ENCODE data around the gene VTCN1.

Gene VTCN1

GRCh38 chr1:117208580-117208979, 2.1 kb downstream of the VTCN1 start:
- DNase-seq (ENCODE audit: low spot score): no peak

GRCh38 chr1:117205368-117205767, 5.4 kb downstream of the VTCN1 start:
- DNase-seq (ENCODE audit: low spot score): no peak

- no peak for DNase-seq (ENCODE audit: low spot score)
Measured at GRCh38 chr1:117201808-117202207, 8.9 kb downstream of the VTCN1 start.

- DNase-seq (ENCODE audit: low spot score): no peak
Measured at GRCh38 chr1:117198097-117198496, 12.6 kb downstream of the VTCN1 start.

- DNase-seq (ENCODE audit: low spot score): no peak
Measured at GRCh38 chr1:117189726-117190125, 21.0 kb downstream of the VTCN1 start.

GRCh38 chr1:117188816-117189437, 21.8 kb downstream of the VTCN1 start:
- DNase-seq (ENCODE audit: low spot score): no peak

GRCh38 chr1:117188170-117188815, 22.4 kb downstream of the VTCN1 start:
- DNase-seq (ENCODE audit: low spot score): peak; percentile 20

GRCh38 chr1:117183112-117183511, 27.6 kb downstream of the VTCN1 start:
- DNase-seq (ENCODE audit: low spot score): no peak

GRCh38 chr1:117182319-117182718, 28.4 kb downstream of the VTCN1 start:
- no peak for DNase-seq (ENCODE audit: low spot score)

- no peak for DNase-seq (ENCODE audit: low spot score)
Measured at GRCh38 chr1:117181630-117182041, 29.1 kb downstream of the VTCN1 start.

GRCh38 chr1:117180147-117180967, 30.4 kb downstream of the VTCN1 start:
- DNase-seq (ENCODE audit: low spot score): no peak

GRCh38 chr1:117179471-117179870, 31.3 kb downstream of the VTCN1 start:
- no peak for DNase-seq (ENCODE audit: low spot score)

GRCh38 chr1:117178756-117179155, 32.0 kb downstream of the VTCN1 start:
- DNase-seq (ENCODE audit: low spot score): no peak

- DNase-seq (ENCODE audit: low spot score): no peak
Measured at GRCh38 chr1:117177376-117177775, 33.4 kb downstream of the VTCN1 start.

- DNase-seq (ENCODE audit: low spot score): no peak
Measured at GRCh38 chr1:117176579-117176978, 34.1 kb downstream of the VTCN1 start.

GRCh38 chr1:117174851-117175250, 35.9 kb downstream of the VTCN1 start:
- DNase-seq (ENCODE audit: low spot score): no peak

- no peak for DNase-seq (ENCODE audit: low spot score)
Measured at GRCh38 chr1:117173691-117174090, 37.0 kb downstream of the VTCN1 start.

GRCh38 chr1:117173006-117173405, 37.7 kb downstream of the VTCN1 start:
- no peak for DNase-seq (ENCODE audit: low spot score)

- DNase-seq (ENCODE audit: low spot score): no peak
Measured at GRCh38 chr1:117171900-117172511, 38.7 kb downstream of the VTCN1 start.

GRCh38 chr1:117169871-117170596, 40.7 kb downstream of the VTCN1 start:
- no peak for DNase-seq (ENCODE audit: low spot score)

- no peak for DNase-seq (ENCODE audit: low spot score)
Measured at GRCh38 chr1:117167402-117167801, 43.3 kb downstream of the VTCN1 start.

GRCh38 chr1:117166076-117166475, 44.7 kb downstream of the VTCN1 start:
- peak; percentile 64 for DNase-seq (ENCODE audit: low spot score)

Data from AG08395 (cell line).